MM.1S (cell line): ENCODE data around the gene FAM83F.

Experiments
- EZH2 ChIP-seq: fragments of 300-600 bp; sonication (generic); optimal IDR thresholded peaks from 2 replicates; pipeline ENCODE3; 2017; ENCODE audit warnings: low read depth, mild to moderate bottlenecking, antibody characterized with exemption, low read length, mixed read lengths
- TF ChIP-seq, protein P1 (sequence below): fragments of 300-600 bp; sonication (generic); IDR thresholded peaks from 2 replicates; pipeline ENCODE4 v1.5.1; 2016; ENCODE audit warnings: antibody characterized with exemption, low read length, mixed read lengths

DNA sequence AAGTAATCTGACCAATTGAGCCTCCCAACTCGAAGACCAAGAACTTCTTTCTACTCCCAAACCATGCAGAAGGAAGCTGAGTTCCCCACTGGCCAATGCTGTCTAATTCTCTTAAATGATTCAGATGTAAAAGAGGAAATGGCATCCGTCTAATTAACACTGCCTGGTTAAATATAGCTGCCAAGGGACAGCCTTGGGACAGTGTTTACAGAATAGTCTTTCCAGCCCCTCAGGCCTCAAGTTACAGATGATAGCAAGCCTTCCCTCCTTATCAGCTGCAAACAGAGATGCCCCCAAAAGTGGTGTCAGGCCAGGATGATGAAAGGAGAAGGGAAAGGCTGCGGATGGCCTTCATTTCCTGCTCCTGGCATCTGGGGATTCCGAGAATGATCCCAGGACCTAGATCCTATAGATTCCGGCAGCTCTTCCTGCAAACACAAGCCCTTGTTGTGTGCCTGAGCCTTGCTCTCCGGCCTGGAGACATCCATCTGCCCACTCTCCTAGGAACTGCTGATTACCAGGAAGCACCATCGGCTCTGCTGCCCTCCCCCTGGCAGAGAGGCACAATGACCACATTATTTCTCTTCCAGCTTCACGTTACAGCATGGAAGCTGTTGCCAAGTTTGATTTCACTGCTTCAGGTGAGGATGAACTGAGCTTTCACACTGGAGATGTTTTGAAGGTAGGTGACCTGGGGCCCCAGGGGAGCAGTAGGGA, 48.1 kb upstream of the FAM83F start:
- TF ChIP-seq, protein P1, sequence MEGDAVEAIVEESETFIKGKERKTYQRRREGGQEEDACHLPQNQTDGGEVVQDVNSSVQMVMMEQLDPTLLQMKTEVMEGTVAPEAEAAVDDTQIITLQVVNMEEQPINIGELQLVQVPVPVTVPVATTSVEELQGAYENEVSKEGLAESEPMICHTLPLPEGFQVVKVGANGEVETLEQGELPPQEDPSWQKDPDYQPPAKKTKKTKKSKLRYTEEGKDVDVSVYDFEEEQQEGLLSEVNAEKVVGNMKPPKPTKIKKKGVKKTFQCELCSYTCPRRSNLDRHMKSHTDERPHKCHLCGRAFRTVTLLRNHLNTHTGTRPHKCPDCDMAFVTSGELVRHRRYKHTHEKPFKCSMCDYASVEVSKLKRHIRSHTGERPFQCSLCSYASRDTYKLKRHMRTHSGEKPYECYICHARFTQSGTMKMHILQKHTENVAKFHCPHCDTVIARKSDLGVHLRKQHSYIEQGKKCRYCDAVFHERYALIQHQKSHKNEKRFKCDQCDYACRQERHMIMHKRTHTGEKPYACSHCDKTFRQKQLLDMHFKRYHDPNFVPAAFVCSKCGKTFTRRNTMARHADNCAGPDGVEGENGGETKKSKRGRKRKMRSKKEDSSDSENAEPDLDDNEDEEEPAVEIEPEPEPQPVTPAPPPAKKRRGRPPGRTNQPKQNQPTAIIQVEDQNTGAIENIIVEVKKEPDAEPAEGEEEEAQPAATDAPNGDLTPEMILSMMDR, result no peak
- no peak for TF ChIP-seq EZH2
